Liver (tissue), 9 donors: ENCODE data around the gene PHLPP1. TPM values are rescaled to one million over a fixed set of nuclear protein-coding genes. Genes with fewer than 3 reads are reported as not detected.

Experiments
- DNase-seq: peaks from one replicate; pipeline ENCODE4 v3.0.0-alpha.2; 2017; ENCODE audit warnings: low spot score
- H3K27ac ChIP-seq, 2 donors: one replicate each; pipeline ENCODE4 v1.7.0; 2013; ENCODE audit warnings: inconsistent platforms in 2 of 2, low read length in 2 of 2, control low read depth in 1 of 2, low read depth in 1 of 2, mild to moderate bottlenecking in 1 of 2
- H3K27me3 ChIP-seq, 4 donors: one replicate each; pipeline versions ENCODE4 v1.6.1 to v1.7.0; 2013; ENCODE audit warnings: low read length in 3 of 4, inconsistent platforms in 1 of 4, mild to moderate bottlenecking in 1 of 4, moderate library complexity in 1 of 4; ENCODE audit not compliant: control insufficient read depth in 4 of 4, insufficient read depth in 4 of 4
- H3K36me3 ChIP-seq, 4 donors: one replicate each; pipeline versions ENCODE4 v1.6.1 to v1.7.0; 2013; ENCODE audit warnings: low read length in 3 of 4, mild to moderate bottlenecking in 3 of 4, low read depth in 1 of 4, moderate library complexity in 1 of 4; ENCODE audit not compliant: control insufficient read depth in 4 of 4, insufficient read depth in 3 of 4
- H3K4me1 ChIP-seq, 4 donors: one replicate each; pipeline versions ENCODE4 v1.6.1 to v1.7.0; 2013; ENCODE audit warnings: low read length in 3 of 4, mild to moderate bottlenecking in 3 of 4, moderate library complexity in 1 of 4; ENCODE audit not compliant: control insufficient read depth in 4 of 4, insufficient read depth in 4 of 4
- H3K4me3 ChIP-seq, 3 donors: one replicate each; pipeline versions ENCODE4 v1.6.1 to v1.7.0; 2013; ENCODE audit warnings: low read length in 3 of 3, control low read depth in 1 of 3, low read depth in 1 of 3, mild to moderate bottlenecking in 1 of 3
- H3K9ac ChIP-seq, 2 donors: one replicate each; pipeline ENCODE4 v1.7.0; 2013; ENCODE audit warnings: low read length in 2 of 2, mild to moderate bottlenecking in 2 of 2, moderate library complexity in 2 of 2, control low read depth in 1 of 2, low read depth in 1 of 2
- H3K9me3 ChIP-seq, 4 donors: one replicate each; pipeline versions ENCODE4 v1.6.1 to v1.7.0; 2013; ENCODE audit warnings: low read length in 3 of 4; ENCODE audit not compliant: control insufficient read depth in 4 of 4
- ATF3 ChIP-seq: IDR thresholded peaks from 2 replicates; pipeline ENCODE4 v1.6.1; 2016; ENCODE audit warnings: antibody characterized with exemption
- FOXA1 ChIP-seq: IDR thresholded peaks from 2 replicates; pipeline ENCODE4 v1.6.1; 2016; ENCODE audit warnings: antibody characterized with exemption
- FOXA2 ChIP-seq: IDR thresholded peaks from 2 replicates; pipeline ENCODE4 v1.6.1; 2016; ENCODE audit warnings: antibody characterized with exemption
- GABPA ChIP-seq, 2 donors: IDR thresholded peaks in 1 of 2; conservative IDR thresholded peaks in 1 of 2; 2 replicates each; pipeline ENCODE4 v1.6.1; 2016; ENCODE audit warnings: antibody characterized with exemption in 2 of 2, mild to moderate bottlenecking in 1 of 2, moderate library complexity in 1 of 2
- HNF4A ChIP-seq, 2 donors: conservative IDR thresholded peaks; 2 replicates each; pipeline ENCODE4 v1.6.1; 2016; ENCODE audit warnings: antibody characterized with exemption in 2 of 2, mild to moderate bottlenecking in 2 of 2
- HNF4G ChIP-seq: IDR thresholded peaks from 2 replicates; pipeline ENCODE4 v1.6.1; 2016; ENCODE audit warnings: antibody characterized with exemption
- JUND ChIP-seq, 2 donors: IDR thresholded peaks; 2 replicates each; pipeline ENCODE4 v1.6.1; 2016; ENCODE audit warnings: antibody characterized with exemption in 2 of 2
- MAX ChIP-seq: IDR thresholded peaks from 2 replicates; pipeline ENCODE4 v1.6.1; 2016; ENCODE audit warnings: antibody characterized with exemption
- NR2F2 ChIP-seq: IDR thresholded peaks from 2 replicates; pipeline ENCODE4 v1.6.1; 2016; ENCODE audit warnings: antibody characterized with exemption
- RAD21 ChIP-seq, 2 donors: IDR thresholded peaks; 2 replicates each; pipeline ENCODE4 v1.6.1; 2016; ENCODE audit warnings: antibody characterized with exemption in 2 of 2, mild to moderate bottlenecking in 2 of 2
- REST ChIP-seq: IDR thresholded peaks from 2 replicates; pipeline ENCODE4 v1.6.1; 2016; ENCODE audit warnings: antibody characterized with exemption, mild to moderate bottlenecking
- RXRA ChIP-seq, 2 donors: IDR thresholded peaks; 2 replicates each; pipeline ENCODE4 v1.6.1; 2017 to 2018; ENCODE audit warnings: antibody characterized with exemption in 2 of 2, mild to moderate bottlenecking in 1 of 2
- SP1 ChIP-seq: IDR thresholded peaks from 2 replicates; pipeline ENCODE4 v1.6.1; 2018; ENCODE audit warnings: antibody characterized with exemption, mild to moderate bottlenecking
- TAF1 ChIP-seq: conservative IDR thresholded peaks from 2 replicates; pipeline ENCODE4 v1.6.1; 2016; ENCODE audit warnings: antibody characterized with exemption, mild to moderate bottlenecking
- YY1 ChIP-seq: IDR thresholded peaks from 2 replicates; pipeline ENCODE4 v1.6.1; 2016; ENCODE audit warnings: antibody characterized with exemption, mild to moderate bottlenecking
- ZBTB33 ChIP-seq: IDR thresholded peaks from 2 replicates; pipeline ENCODE4 v1.6.1; 2016; ENCODE audit warnings: antibody characterized with exemption
- WGBS: extraction: QIAGEN DNeasy Blood & Tissue Kit; methylation state at CpG from one replicate; pipeline ENCODE4 v1.1.7; 2013; 5-methylcytosine and 5-hydroxymethylcytosine counted together
- polyA plus RNA-seq, 2 donors: library from polyadenylated mRNA; stranded (reverse) in 1 of 2; unstranded in 1 of 2; fragments of 200-250 nt in 1 of 2; fragments of >200 nt in 1 of 2; fragmentation: Nextera tagmentation in 1 of 2; extraction: Ambion mirVana in 1 of 2; gene quantifications; one replicate each; pipeline versions ENCODE4 v1.2.1 to v1.2.3, GENCODE V29; 2013 to 2015
- total RNA-seq, 2 donors: library from RNA; depleted of rRNA; stranded (reverse); fragments of >200 nt; gene quantifications; one replicate each; pipeline ENCODE4 v1.2.3, GENCODE V29; 2014
- donor health status: healthy.
- donor health status: healthy.
- donor health status: healthy.
- donor health status: healthy.
- donor health status: healthy.

PHLPP1 gene
- total and polyA plus RNA-seq, 4 donors = 4.2 to 14.5 (median 8.6) TPM

GRCh38 chr18:62973689-62974088 is 258.3 kb downstream of the PHLPP1 start:
- no peak overlapping the region for H3K9ac ChIP-seq
- no peak for TF ChIP-seq GABPA (IDR thresholded peaks at IDR 0.05 in 1 of 2, conservative IDR thresholded peaks at IDR 0.05 in 1 of 2)
- no peak for TF ChIP-seq SP1
- TF ChIP-seq FOXA1 = no peak
- TF ChIP-seq JUND (IDR thresholded peaks at IDR 0.05) = no peak
- no peak for TF ChIP-seq YY1
- TF ChIP-seq NR2F2 = no peak
- no peak for TF ChIP-seq TAF1
- no peaks in the 10 kb centered on the region for H3K9me3 ChIP-seq
- DNase-seq = no peak
- WGBS = 95% methylated on average over 1 of the region's 1 CpG
- no peak overlapping the region for H3K4me3 ChIP-seq
- H3K4me1 ChIP-seq = no peaks in the 10 kb centered on the region
- H3K36me3 ChIP-seq = peaks cover 4 to 37% (median 25%) of the 10 kb centered on the region in 4 donors
- H3K27me3 ChIP-seq = no peaks in the 10 kb centered on the region
- no peak overlapping the region for H3K27ac ChIP-seq

GRCh38 chr18:62974388-62974787 is 259.0 kb downstream of the PHLPP1 start:
- no peaks in the 10 kb centered on the region for H3K27me3 ChIP-seq
- H3K4me3 ChIP-seq = no peak overlapping the region
- peaks cover 0 to under 1% (median under 1%) of the 10 kb centered on the region in 4 donors for H3K4me1 ChIP-seq
- TF ChIP-seq MAX = no peak
- TF ChIP-seq NR2F2 = no peak
- TF ChIP-seq FOXA2 = no peak
- TF ChIP-seq HNF4G = no peak
- TF ChIP-seq TAF1 = no peak
- TF ChIP-seq REST = no peak
- TF ChIP-seq RAD21 (IDR thresholded peaks at IDR 0.05) = no peak
- no peak for TF ChIP-seq ATF3
- TF ChIP-seq GABPA (IDR thresholded peaks at IDR 0.05 in 1 of 2, conservative IDR thresholded peaks at IDR 0.05 in 1 of 2) = no peak
- no peak for TF ChIP-seq HNF4A (conservative IDR thresholded peaks at IDR 0.05)
- no peak for TF ChIP-seq RXRA (IDR thresholded peaks at IDR 0.05)
- no peak for TF ChIP-seq FOXA1
- peaks cover 4 to 41% (median 25%) of the 10 kb centered on the region in 4 donors for H3K36me3 ChIP-seq
- DNase-seq = no peak
- 63% methylated on average over 3 of the region's 3 CpGs for WGBS
- no peak overlapping the region for H3K9ac ChIP-seq
- H3K9me3 ChIP-seq = no peaks in the 10 kb centered on the region
- H3K27ac ChIP-seq = no peak overlapping the region

GRCh38 chr18:62974928-62975675 is 259.8 kb downstream of the PHLPP1 start:
- H3K9me3 ChIP-seq = no peaks in the 10 kb centered on the region
- no peak overlapping the region for H3K4me3 ChIP-seq
- no peak overlapping the region for H3K27ac ChIP-seq
- H3K36me3 ChIP-seq = peaks cover 4 to 41% (median 25%) of the 10 kb centered on the region in 4 donors
- no peak for TF ChIP-seq ZBTB33
- no peak for TF ChIP-seq JUND (IDR thresholded peaks at IDR 0.05)
- TF ChIP-seq MAX = no peak
- TF ChIP-seq HNF4A (conservative IDR thresholded peaks at IDR 0.05) = no peak
- TF ChIP-seq TAF1 = no peak
- TF ChIP-seq RXRA (IDR thresholded peaks at IDR 0.05) = no peak
- TF ChIP-seq YY1 = no peak
- TF ChIP-seq RAD21 (IDR thresholded peaks at IDR 0.05) = no peak
- TF ChIP-seq FOXA1 = no peak
- WGBS = 90% methylated on average over 7 of the region's 7 CpGs
- no peaks in the 10 kb centered on the region for H3K27me3 ChIP-seq
- H3K9ac ChIP-seq = no peak overlapping the region
- no peak for DNase-seq
- H3K4me1 ChIP-seq = peaks cover 0 to 3% (median 1%) of the 10 kb centered on the region in 4 donors
